ENCODE results near the gene GSN. TPM values are rescaled to one million over a fixed set of nuclear protein-coding genes. Genes with fewer than 3 reads are reported as not detected.

GSN gene
- total and polyA plus RNA-seq, 2 of the 13 experiments (the other 11 are each of a cell fraction or from before 2014, with no cell fraction given): 294 to 307 TPM

DNA sequence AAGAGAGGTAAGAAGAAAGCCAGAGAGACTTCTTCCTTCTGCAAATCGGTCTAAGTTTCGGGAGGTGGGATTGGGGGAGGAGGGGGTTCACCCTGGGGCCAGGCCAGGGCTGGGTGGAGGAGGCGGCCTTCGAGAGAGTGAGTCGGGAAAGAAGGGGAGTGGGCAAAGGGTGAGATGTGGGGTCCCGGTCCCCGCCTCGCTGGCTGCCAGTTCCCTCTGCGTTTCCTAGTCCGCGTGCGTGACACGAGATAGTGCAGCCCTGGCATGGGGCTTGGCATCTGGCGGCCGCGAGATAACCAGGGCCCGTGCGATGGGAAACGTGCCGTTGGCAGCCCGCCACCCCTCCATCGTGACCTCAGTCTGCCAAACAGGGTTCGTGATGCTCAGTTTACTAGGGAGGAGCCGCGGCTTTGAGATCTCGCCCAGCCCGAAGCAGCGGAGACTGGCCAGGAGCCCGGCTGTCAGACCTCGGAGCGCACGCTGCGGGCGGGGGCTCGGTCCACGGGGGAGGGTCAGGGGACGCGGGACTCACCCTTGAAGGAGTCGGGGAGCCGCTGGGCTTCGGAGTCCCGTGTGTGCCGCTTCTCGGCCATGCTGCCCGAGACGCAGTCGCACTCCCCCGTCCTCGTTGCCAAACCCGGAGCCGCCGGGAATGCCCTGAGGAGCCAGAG lies 101.8 kb downstream of the GSN start, which contains the start of gene STOM (continued):
- TF ChIP-seq, protein P1, sequence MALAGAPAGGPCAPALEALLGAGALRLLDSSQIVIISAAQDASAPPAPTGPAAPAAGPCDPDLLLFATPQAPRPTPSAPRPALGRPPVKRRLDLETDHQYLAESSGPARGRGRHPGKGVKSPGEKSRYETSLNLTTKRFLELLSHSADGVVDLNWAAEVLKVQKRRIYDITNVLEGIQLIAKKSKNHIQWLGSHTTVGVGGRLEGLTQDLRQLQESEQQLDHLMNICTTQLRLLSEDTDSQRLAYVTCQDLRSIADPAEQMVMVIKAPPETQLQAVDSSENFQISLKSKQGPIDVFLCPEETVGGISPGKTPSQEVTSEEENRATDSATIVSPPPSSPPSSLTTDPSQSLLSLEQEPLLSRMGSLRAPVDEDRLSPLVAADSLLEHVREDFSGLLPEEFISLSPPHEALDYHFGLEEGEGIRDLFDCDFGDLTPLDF (CRISPR knock-in tag; IDR thresholded peaks at IDR 0.05): no peak
- TF ChIP-seq MEIS1 (CRISPR knock-in tag; IDR thresholded peaks at IDR 0.05; ENCODE audit: borderline replicate concordance) (no peak), GABPB1 (CRISPR knock-in tag; IDR thresholded peaks at IDR 0.05) (no peak), ZNF772 (CRISPR knock-in tag; IDR thresholded peaks at IDR 0.05) (peak; percentile 73; the same call in 1 of the 2 replicates), CAMTA2 (CRISPR knock-in tag; IDR thresholded peaks at IDR 0.05; ENCODE audit: borderline replicate concordance) (no peak), ZNF253 (CRISPR knock-in tag; IDR thresholded peaks at IDR 0.05; ENCODE audit: borderline replicate concordance) (no peak), CSRNP1 (CRISPR knock-in tag; IDR thresholded peaks at IDR 0.05) (no peak), ZXDC (CRISPR knock-in tag; IDR thresholded peaks at IDR 0.05) (peak; percentile 78; the same call in 1 of the 2 replicates), ZBTB1 (CRISPR knock-in tag; IDR thresholded peaks at IDR 0.05; ENCODE audit: borderline replicate concordance) (no peak), ZNF224 (CRISPR knock-in tag; IDR thresholded peaks at IDR 0.05) (no peak), ZNF256 (CRISPR knock-in tag; conservative IDR thresholded peaks at IDR 0.05) (no peak), ZMYM3 (CRISPR knock-in tag; IDR thresholded peaks at IDR 0.05) (0 out of 2 replicates have a peak, but pooled peaks have one; percentile 8), HDAC2 (CRISPR knock-in tag; IDR thresholded peaks at IDR 0.05) (0 out of 2 replicates have a peak, but pooled peaks have one; percentile 25), ZNF597 (CRISPR knock-in tag; IDR thresholded peaks at IDR 0.05) (no peak), RBAK (CRISPR knock-in tag; IDR thresholded peaks at IDR 0.05) (no peak)
- TF ChIP-seq, protein P2, sequence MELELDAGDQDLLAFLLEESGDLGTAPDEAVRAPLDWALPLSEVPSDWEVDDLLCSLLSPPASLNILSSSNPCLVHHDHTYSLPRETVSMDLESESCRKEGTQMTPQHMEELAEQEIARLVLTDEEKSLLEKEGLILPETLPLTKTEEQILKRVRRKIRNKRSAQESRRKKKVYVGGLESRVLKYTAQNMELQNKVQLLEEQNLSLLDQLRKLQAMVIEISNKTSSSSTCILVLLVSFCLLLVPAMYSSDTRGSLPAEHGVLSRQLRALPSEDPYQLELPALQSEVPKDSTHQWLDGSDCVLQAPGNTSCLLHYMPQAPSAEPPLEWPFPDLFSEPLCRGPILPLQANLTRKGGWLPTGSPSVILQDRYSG (CRISPR knock-in tag; IDR thresholded peaks at IDR 0.05): 0 out of 2 replicates have a peak, but pooled peaks have one; percentile 72
- TF ChIP-seq, protein P3, sequence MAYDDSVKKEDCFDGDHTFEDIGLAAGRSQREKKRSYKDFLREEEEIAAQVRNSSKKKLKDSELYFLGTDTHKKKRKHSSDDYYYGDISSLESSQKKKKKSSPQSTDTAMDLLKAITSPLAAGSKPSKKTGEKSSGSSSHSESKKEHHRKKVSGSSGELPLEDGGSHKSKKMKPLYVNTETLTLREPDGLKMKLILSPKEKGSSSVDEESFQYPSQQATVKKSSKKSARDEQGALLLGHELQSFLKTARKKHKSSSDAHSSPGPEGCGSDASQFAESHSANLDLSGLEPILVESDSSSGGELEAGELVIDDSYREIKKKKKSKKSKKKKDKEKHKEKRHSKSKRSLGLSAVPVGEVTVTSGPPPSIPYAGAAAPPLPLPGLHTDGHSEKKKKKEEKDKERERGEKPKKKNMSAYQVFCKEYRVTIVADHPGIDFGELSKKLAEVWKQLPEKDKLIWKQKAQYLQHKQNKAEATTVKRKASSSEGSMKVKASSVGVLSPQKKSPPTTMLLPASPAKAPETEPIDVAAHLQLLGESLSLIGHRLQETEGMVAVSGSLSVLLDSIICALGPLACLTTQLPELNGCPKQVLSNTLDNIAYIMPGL (CRISPR knock-in tag; IDR thresholded peaks at IDR 0.05; ENCODE audit: borderline replicate concordance in 1 of 2, low read depth in 1 of 2): 0 out of 4 replicates have a peak, but pooled peaks of 1 of the 2 experiments have one; percentile 34

All from HepG2 (cell line).